Endothelial cell (in vitro differentiated cells): ENCODE results near the gene PTPRN2. TPM values are rescaled to one million over a fixed set of nuclear protein-coding genes. Genes with fewer than 3 reads are reported as not detected.

Experiments used
- DNase-seq: peaks from one replicate; pipeline ENCODE4 v3.0.0; 2021; ENCODE audit warnings: low spot score
- H3K27ac Mint-ChIP-seq: one replicate; pipeline ENCODE4 v1.8.0; 2021; ENCODE audit warnings: mixed read lengths, inconsistent platforms; ENCODE audit not compliant: unreplicated experiment
- H3K27me3 Mint-ChIP-seq: one replicate; pipeline ENCODE4 v1.8.0; 2021; ENCODE audit warnings: mild to moderate bottlenecking, moderate library complexity, mixed read lengths, inconsistent platforms; ENCODE audit not compliant: unreplicated experiment
- H3K36me3 Mint-ChIP-seq: one replicate; pipeline ENCODE4 v1.8.0; 2021; ENCODE audit warnings: mild to moderate bottlenecking, low read depth, mixed read lengths, inconsistent platforms; ENCODE audit not compliant: unreplicated experiment
- H3K4me1 Mint-ChIP-seq: one replicate; pipeline ENCODE4 v1.8.0; 2021; ENCODE audit warnings: mild to moderate bottlenecking, mixed read lengths, inconsistent platforms; ENCODE audit not compliant: unreplicated experiment
- H3K4me3 Mint-ChIP-seq: one replicate; pipeline ENCODE4 v1.8.0; 2021; ENCODE audit warnings: mild to moderate bottlenecking, mixed read lengths, inconsistent platforms; ENCODE audit not compliant: unreplicated experiment
- H3K9me3 Mint-ChIP-seq: one replicate; pipeline ENCODE4 v1.8.0; 2021; ENCODE audit warnings: mixed read lengths, inconsistent platforms; ENCODE audit not compliant: unreplicated experiment
- CTCF ChIP-seq: fragments of 200-600 bp; sonication (generic); IDR thresholded peaks from one replicate; pipeline ENCODE4 v1.5.0; 2021; ENCODE audit warnings: antibody characterized with exemption; ENCODE audit not compliant: unreplicated experiment
- total RNA-seq: library from RNA; stranded (reverse); fragmentation: NEBNext Ultra II Directional; extraction: Animal tissue kit (Norgen Biotek cat#: 25700); gene quantifications from one replicate; pipeline ENCODE4 v1.2.1, GENCODE V29; 2021; ENCODE audit not compliant: unreplicated experiment

PTPRN2 gene
- total RNA-seq, 1 donor from 2014 or later = 0.18 TPM

DNA sequence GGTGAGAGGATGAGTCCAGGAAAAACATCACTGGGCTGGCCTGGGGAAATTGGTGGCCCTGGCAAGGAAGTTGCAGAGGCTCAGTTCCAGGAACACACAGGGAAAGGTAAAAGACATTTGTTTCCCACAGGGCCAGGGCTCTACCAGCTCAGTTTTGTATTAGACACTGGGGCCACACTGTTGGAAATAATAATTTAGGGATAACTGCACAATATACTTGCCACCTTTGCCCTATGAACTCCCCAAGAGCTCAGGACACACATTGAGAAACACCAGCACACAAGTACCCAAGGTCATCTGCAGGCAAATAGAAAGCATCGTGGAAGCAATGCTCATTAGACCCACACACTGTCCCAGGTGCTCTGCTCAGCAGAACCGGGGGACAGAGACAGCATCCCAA lies 617.6 kb downstream of the PTPRN2 start:
- H3K27me3 Mint-ChIP-seq = no peaks in the 10 kb centered on the region
- no peak overlapping the region for H3K4me3 Mint-ChIP-seq
- H3K4me1 Mint-ChIP-seq = no peaks in the 10 kb centered on the region
- peaks cover 42% of the 10 kb centered on the region for H3K9me3 Mint-ChIP-seq
- no peak for TF ChIP-seq CTCF
- H3K27ac Mint-ChIP-seq = no peak overlapping the region
- DNase-seq = no peak
- H3K36me3 Mint-ChIP-seq = peaks cover 12% of the 10 kb centered on the region

DNA sequence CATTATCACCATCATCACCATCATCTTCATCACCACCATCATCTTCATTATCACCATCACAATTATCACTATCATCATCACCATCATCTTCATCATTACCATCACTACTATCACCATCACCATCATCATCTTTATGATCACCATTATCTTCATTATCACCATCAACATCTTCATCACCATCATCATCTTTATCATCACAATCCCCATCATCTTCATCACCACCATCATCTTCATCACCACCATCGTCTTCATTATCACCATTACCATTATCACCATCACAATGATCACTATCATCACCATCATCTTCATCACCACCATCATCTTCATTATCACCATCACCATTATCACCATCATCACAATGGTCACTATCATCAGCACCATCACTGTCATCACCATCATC lies 621.1 kb downstream of the PTPRN2 start:
- peaks cover 41% of the 10 kb centered on the region for H3K9me3 Mint-ChIP-seq
- no peak for TF ChIP-seq CTCF
- no peaks in the 10 kb centered on the region for H3K27me3 Mint-ChIP-seq
- DNase-seq = no peak
- no peak overlapping the region for H3K4me3 Mint-ChIP-seq
- no peak overlapping the region for H3K27ac Mint-ChIP-seq
- peaks cover 16% of the 10 kb centered on the region for H3K36me3 Mint-ChIP-seq
- H3K4me1 Mint-ChIP-seq = no peaks in the 10 kb centered on the region

DNA sequence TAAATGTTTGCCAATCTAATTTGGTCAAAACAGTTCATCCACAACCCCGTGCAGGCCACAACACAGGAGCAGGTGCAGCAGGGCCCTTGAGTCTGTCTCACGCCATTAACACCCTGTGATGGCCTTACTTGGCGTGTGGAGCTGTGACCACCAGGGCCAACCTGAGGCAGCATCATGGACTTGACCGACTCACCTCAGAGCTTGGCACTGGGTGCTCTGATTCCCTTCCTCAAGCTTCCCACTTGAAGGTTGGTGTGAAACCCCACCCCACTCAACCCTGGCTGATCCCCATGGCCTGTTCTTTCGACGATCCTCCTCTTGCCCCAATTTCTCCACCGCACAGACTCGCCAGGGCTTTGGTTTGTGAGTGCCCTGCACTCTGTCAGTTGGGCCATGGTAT lies 623.1 kb downstream of the PTPRN2 start:
- Mint-ChIP-seq H3K4me1 (no peaks in the 10 kb centered on the region), H3K27me3 (peaks cover 1% of the 10 kb centered on the region), H3K4me3 (no peak overlapping the region), H3K27ac (no peak overlapping the region), H3K36me3 (peaks cover 11% of the 10 kb centered on the region), H3K9me3 (peaks cover 28% of the 10 kb centered on the region)
- no peak for DNase-seq
- no peak for TF ChIP-seq CTCF

- H3K4me3 Mint-ChIP-seq = no peak overlapping the region
- no peak for TF ChIP-seq CTCF
- DNase-seq = no peak
- H3K9me3 Mint-ChIP-seq = peaks cover 28% of the 10 kb centered on the region
- no peaks in the 10 kb centered on the region for H3K4me1 Mint-ChIP-seq
- no peak overlapping the region for H3K27ac Mint-ChIP-seq
- peaks cover 11% of the 10 kb centered on the region for H3K36me3 Mint-ChIP-seq
- peaks cover 1% of the 10 kb centered on the region for H3K27me3 Mint-ChIP-seq
These were observed 623.6 kb downstream of the PTPRN2 start for GRCh38 chr7:157964016-157964415.

GRCh38 chr7:157963526-157963925 lies 624.1 kb downstream of the PTPRN2 start:
- TF ChIP-seq CTCF = no peak
- peaks cover 9% of the 10 kb centered on the region for H3K36me3 Mint-ChIP-seq
- H3K4me3 Mint-ChIP-seq = no peak overlapping the region
- H3K9me3 Mint-ChIP-seq = peaks cover 29% of the 10 kb centered on the region
- H3K27me3 Mint-ChIP-seq = peaks cover 1% of the 10 kb centered on the region
- H3K27ac Mint-ChIP-seq = no peak overlapping the region
- no peaks in the 10 kb centered on the region for H3K4me1 Mint-ChIP-seq
- no peak for DNase-seq
